ENCODE data around the gene BEND5.

The BEND5 gene

GRCh38 chr1:48776393-48777218, at the start of gene BEND5:
Gene BEND5, minus strand, starts transcription at chr1:48776891. Its CDS starts 60 bp downstream, at chr1:48776831.
- DNase-seq: peak; percentile 86

DNA sequence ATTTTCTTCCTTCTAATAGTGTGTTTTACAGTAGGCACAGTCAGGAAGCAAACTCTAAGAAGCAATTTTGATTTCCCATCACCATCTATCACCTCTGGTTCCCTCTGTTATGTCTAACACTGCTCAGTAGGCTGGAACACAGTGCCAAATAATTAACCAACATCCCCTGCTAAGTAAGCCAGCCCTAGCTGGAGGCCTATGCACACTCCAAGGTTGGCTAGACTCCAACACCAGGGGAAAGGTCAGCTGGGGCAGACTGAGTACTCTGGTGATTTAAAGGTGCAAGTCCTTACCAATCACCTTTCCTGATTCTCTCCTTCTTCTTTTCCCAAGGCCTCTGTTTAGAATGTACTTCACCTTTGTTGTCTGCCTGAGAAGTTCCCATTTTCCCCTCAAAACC, 46.5 kb upstream of the BEND5 start:
- DNase-seq: peak; percentile 72

DNA sequence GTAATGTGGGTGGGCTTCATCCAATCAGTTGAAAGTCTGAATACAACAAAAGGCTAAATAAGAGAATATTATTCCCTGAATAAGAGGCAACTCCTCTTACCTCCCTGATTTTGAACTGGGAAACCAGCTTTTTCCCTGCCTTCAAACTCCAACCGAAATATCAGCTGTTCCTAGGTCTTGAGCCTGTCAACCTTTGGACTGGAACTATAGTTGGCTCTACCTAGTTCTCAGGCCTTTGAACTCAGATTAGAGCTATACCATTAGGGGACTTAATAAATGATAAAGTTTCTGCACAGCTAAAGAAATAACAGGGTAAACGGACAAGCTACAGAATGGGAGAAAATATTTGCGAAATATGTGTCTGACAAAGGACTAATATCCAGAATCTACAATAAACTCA, 43.8 kb upstream of the BEND5 start:
- DNase-seq: no peak

- no peak for DNase-seq
Measured at GRCh38 chr1:48817505-48818114, 40.9 kb upstream of the BEND5 start.

DNA sequence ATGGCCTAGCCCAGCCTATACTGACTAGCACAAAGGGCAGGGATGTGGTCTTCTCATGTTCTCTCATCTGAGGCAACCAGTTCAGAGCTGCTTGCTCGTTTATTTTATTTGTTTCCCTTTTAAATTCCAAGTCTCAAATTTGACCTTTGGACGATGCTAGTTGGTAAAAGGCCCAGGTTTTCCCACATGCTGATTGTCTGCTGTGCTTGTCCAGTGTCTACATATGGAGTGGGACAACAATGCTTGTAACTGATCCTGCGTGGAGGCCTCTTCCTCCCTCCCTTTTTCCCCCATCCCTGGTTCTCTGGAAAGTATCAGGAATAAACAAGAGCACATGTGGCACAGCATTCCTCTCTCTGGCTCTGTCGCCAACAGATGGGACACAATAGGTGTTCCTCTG, 34.0 kb upstream of the BEND5 start:
- DNase-seq: no peak

- DNase-seq: no peak
Measured at GRCh38 chr1:48808496-48808895, 31.8 kb upstream of the BEND5 start.

GRCh38 chr1:48807554-48808260, 31.0 kb upstream of the BEND5 start:
- no peak for DNase-seq

DNA sequence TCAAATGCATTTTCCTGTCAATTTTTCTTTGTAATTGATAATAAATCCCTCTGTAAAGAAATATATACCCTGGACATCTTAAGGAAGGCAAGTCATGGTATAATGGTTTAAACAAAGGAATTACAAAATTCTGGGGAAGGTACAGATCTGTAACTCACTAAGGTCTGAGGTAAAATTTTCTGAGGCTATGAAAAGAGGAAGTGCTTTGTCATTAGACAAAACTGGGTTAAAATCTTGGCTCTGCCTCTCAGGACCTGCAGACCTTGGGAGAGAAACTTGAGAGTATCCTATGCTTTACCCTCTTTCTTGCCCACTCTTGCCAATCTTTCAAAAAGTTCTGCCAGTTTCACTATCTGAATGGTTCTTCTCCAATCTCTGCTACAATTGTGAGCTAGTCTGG, 26.8 kb upstream of the BEND5 start:
- DNase-seq: no peak

- DNase-seq: no peak
Measured at GRCh38 chr1:48794816-48795215, 18.1 kb upstream of the BEND5 start.

DNA sequence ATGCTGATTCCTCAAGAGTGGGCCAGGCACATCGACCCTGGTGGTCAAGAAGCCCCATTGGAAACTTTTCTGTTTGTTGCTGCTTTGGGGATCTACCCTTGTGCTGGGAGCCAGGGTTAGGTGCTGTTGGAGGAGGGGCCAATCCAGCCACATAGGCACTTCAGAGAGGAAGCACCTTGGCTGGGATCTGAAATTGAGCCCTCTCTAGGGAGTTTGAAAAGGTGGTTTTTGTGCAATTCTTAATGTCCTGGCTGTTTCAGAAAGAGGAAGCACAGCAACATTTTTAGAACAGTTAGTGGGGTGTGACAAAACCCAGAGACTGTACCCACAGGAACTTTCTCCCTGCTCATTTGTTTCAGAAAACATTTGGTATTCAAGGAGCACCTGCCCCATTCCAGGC, 17.2 kb upstream of the BEND5 start:
- no peak for DNase-seq

- peak; percentile 52 for DNase-seq
Measured at GRCh38 chr1:48792961-48793360, 16.3 kb upstream of the BEND5 start.

GRCh38 chr1:48790397-48790796, 13.7 kb upstream of the BEND5 start:
- DNase-seq: no peak

DNA sequence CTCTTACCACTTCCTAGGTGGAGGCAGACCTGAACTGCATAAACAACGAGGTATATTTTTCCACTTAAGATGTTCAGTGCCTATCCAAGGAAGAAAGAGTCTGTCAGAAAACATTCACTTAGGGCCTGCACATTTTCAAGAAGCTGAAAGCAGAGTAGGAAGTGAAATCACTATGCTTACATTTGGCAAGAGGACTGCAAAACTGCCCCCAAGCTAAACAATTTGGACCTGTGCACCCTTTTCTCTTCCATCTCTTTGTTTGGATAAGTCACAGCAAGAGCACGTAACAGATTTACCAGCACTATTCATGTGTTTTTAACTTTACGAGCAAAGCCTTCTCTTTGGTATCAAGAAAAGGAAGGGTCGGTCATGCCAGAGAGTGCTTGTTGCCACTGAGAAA, 13.2 kb upstream of the BEND5 start:
- peak; percentile 40 for DNase-seq

DNA sequence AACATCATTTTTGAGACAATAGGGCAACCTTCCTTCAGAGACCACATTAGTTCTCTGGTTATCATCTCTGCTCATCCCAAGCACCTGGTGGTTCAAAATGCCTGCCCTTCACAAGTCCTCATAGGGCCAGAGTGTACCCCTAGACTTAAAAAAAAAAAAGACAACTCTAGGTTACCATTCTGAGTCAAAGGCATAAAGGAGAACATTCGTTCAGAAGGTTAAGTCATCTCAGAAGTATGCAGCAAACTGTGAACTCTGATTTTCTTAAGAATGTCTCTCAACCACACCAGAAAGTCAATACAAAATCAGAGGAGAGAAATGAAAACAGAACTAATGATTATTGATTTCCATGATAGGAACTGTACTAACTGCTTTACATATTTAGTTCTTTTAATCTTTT, 9.2 kb upstream of the BEND5 start:
- DNase-seq: no peak

DNA sequence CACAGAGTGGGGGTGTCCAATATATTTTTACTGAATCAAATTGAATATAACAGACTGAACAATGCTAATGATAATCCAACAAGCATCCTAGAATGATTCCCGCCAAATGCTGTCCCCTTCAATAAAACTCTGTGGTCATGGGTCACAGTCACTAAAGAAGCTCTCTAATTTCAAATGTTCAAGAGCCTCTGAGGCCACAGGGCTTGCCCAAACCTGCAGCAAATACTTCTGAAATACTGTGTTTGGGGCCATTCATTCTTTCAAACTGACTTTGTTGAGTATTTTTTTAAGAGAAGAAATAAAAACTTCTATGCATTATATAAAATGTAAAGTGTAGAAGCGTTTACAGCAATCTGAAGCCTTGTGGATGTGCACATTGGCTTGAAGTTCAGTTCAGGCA, 7.6 kb upstream of the BEND5 start:
- DNase-seq: peak; percentile 82

GRCh38 chr1:48777219-48777895, 666 bp upstream of the BEND5 start:
- DNase-seq: peak; percentile 30

GRCh38 chr1:48775831-48776392, 779 bp downstream of the BEND5 start:
- peak; percentile 12 for DNase-seq

DNA sequence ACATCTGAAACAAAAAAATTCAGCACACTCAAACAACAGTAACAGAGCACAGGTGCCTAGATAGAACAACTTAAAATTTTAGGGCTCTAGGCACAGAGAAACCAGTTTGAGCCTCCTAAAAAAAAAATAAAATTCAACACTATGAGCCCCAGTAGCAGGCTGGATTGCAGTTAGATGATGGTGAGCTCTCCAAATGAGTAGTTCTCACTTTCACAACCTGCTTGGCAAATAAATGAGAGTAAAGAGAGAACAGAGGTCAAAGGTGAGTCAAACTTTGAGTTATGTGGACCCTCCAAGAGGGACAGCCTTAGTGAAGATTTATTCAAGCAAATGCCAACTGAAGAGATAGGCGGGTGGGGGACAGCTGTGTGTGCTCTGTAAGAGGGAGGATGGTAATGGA, 3.6 kb downstream of the BEND5 start:
- no peak for DNase-seq

GRCh38 chr1:48772211-48772610, 4.5 kb downstream of the BEND5 start:
- no peak for DNase-seq

- no peak for DNase-seq
Measured at GRCh38 chr1:48771561-48771960, 5.1 kb downstream of the BEND5 start.

DNA sequence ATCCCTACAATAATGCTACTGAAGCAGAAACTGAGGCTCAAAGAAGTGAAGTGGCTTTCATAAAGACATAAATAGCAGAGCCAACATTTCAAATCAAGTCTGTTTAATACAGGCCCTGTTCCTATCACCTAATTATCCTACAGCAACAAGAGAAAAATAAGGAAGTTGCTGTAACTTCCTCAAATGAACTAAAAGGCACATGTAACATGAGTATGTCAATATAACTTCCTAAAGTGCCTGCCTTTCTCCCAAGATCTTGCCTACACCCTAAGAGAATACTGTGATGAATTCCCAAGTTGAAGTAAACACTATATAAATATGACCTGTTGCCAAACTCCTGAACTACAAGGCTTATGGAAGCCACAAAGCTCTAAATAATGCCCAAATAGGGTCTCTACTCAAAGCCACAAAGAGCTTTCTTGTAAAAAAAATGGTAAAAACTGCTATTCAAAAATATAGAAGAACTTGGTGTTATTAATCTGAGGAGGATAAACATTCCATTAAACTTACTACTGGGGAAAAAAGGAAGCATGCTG, 8.6 kb downstream of the BEND5 start:
- no peak for DNase-seq

DNA sequence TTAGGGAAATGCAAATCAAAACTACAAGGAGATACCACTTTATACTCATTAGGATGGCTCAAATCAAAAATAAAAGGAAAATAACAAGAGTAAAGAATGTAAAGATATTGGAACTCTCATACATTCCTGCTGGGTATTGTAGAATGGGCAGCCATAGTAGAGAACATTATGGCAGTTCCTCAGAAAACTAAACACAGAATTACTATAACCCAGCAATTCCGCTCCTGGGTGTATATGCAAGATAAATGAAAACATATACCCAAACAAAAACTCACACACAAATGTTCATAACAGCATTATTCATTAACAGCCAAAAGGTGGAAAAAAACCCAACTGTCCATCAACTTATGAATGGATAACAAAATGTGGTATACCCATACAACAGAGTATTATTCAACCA, 11.4 kb downstream of the BEND5 start:
- no peak for DNase-seq

GRCh38 chr1:48761986-48762385, 14.7 kb downstream of the BEND5 start:
- DNase-seq: no peak
